SK-N-SH treated with all-trans-retinoic acid at 6 μM for 48 hours (cell line): Measurements from ENCODE around the gene PCK1.

Source experiments
- ATAC-seq: fragments of 200-7000 bp; cut with Tn5 transposase; 3 replicates; pipeline ENCODE4 v1.9.1; 2020; ENCODE audit warnings: mild to moderate bottlenecking, moderate library complexity
- ARNTL ChIP-seq: fragments of 450-650 bp; formaldehyde crosslinking; IDR thresholded peaks from 2 replicates; pipeline ENCODE4 v1.5.0; 2020; ENCODE audit warnings: low read depth, mild to moderate bottlenecking, moderate library complexity, borderline replicate concordance
- CREB5 ChIP-seq: fragments of 250-450 bp; sonication (Bioruptor Pico); IDR thresholded peaks from 2 replicates; pipeline ENCODE4 v1.5.1; 2020; ENCODE audit warnings: low read depth, mild to moderate bottlenecking, moderate library complexity
- CSDC2 ChIP-seq: fragments of 250-450 bp; sonication (Bioruptor Pico); IDR thresholded peaks from 2 replicates; pipeline ENCODE4 v1.5.0; 2020; ENCODE audit warnings: mild to moderate bottlenecking, moderate library complexity
- CSRNP3 ChIP-seq: fragments of 250-450 bp; sonication (Bioruptor Pico); IDR thresholded peaks from 2 replicates; pipeline ENCODE4 v1.5.1; 2021; ENCODE audit warnings: mild to moderate bottlenecking, moderate library complexity
- ESRRG ChIP-seq: fragments of 250-450 bp; sonication (Bioruptor Pico); IDR thresholded peaks from 2 replicates; pipeline ENCODE4 v1.6.1; 2021; ENCODE audit warnings: mild to moderate bottlenecking
- GLIS3 ChIP-seq: fragments of 250-450 bp; sonication (Bioruptor Pico); IDR thresholded peaks from 2 replicates; pipeline ENCODE4 v1.5.0; 2020; ENCODE audit warnings: mild to moderate bottlenecking, moderate library complexity
- ISL1 ChIP-seq: fragments of 250-450 bp; sonication (Bioruptor Pico); IDR thresholded peaks from 2 replicates; pipeline ENCODE4 v2.1.2; 2022; ENCODE audit warnings: mild to moderate bottlenecking, moderate library complexity
- OSR1 ChIP-seq: fragments of 250-450 bp; sonication (Bioruptor Pico); IDR thresholded peaks from 2 replicates; pipeline ENCODE4 v1.8.0; 2022; ENCODE audit warnings: moderate library complexity, mild to moderate bottlenecking, inconsistent platforms
- PATZ1 ChIP-seq: fragments of 250-450 bp; sonication (Bioruptor Pico); IDR thresholded peaks from 2 replicates; pipeline ENCODE4 v1.8.0; 2020; ENCODE audit warnings: mild to moderate bottlenecking, moderate library complexity, borderline replicate concordance
- POU6F1 ChIP-seq: fragments of 250-450 bp; sonication (Bioruptor Pico); IDR thresholded peaks from 2 replicates; pipeline ENCODE4 v1.8.0; 2021; ENCODE audit warnings: low read depth, mild to moderate bottlenecking, moderate library complexity, borderline replicate concordance
- RARB ChIP-seq: fragments of 250-450 bp; sonication (Bioruptor Pico); IDR thresholded peaks from 2 replicates; pipeline ENCODE4 v1.8.0; 2021; ENCODE audit warnings: mild to moderate bottlenecking, moderate library complexity
- SNAI2 ChIP-seq: fragments of 250-450 bp; sonication (Bioruptor Pico); IDR thresholded peaks from 2 replicates; pipeline ENCODE4 v1.5.0; 2020; ENCODE audit warnings: mild to moderate bottlenecking, moderate library complexity
- TCF4 ChIP-seq: fragments of 250-450 bp; sonication (Bioruptor Pico); IDR thresholded peaks from 2 replicates; pipeline ENCODE4 v1.8.0; 2021; ENCODE audit warnings: mild to moderate bottlenecking, moderate library complexity, borderline replicate concordance
- TOX ChIP-seq: fragments of 250-450 bp; sonication (Bioruptor Pico); IDR thresholded peaks from 2 replicates; pipeline ENCODE4 v1.8.0; 2021; ENCODE audit warnings: mild to moderate bottlenecking, moderate library complexity, borderline replicate concordance
- TSHZ2 ChIP-seq: fragments of 250-450 bp; sonication (Bioruptor Pico); IDR thresholded peaks from 2 replicates; pipeline ENCODE4 v1.5.0; 2020; ENCODE audit warnings: mild to moderate bottlenecking, moderate library complexity
- ZC3H10 ChIP-seq: fragments of 250-450 bp; sonication (Bioruptor Pico); IDR thresholded peaks from 2 replicates; pipeline ENCODE4 v1.5.1; 2021; ENCODE audit warnings: mild to moderate bottlenecking, moderate library complexity
- ZFP3 ChIP-seq: fragments of 250-450 bp; sonication (Bioruptor Pico); IDR thresholded peaks from 2 replicates; pipeline ENCODE4 v1.5.0; 2020; ENCODE audit warnings: mild to moderate bottlenecking, moderate library complexity
- ZFP30 ChIP-seq: fragments of 450-650 bp; formaldehyde crosslinking; IDR thresholded peaks from 2 replicates; pipeline ENCODE4 v1.5.0; 2022; ENCODE audit warnings: mild to moderate bottlenecking, moderate library complexity
- ZNF565 ChIP-seq: fragments of 450-650 bp; formaldehyde crosslinking; conservative IDR thresholded peaks from 2 replicates; pipeline ENCODE4 v1.5.0; 2020; ENCODE audit warnings: low read depth, mild to moderate bottlenecking, moderate library complexity
- ZNF70 ChIP-seq: fragments of 450-650 bp; formaldehyde crosslinking; IDR thresholded peaks from 2 replicates; pipeline ENCODE4 v1.5.0; 2020; ENCODE audit warnings: mild to moderate bottlenecking, moderate library complexity
- ZNF8 ChIP-seq: fragments of 450-650 bp; formaldehyde crosslinking; IDR thresholded peaks from 2 replicates; pipeline ENCODE4 v1.5.0; 2020; ENCODE audit warnings: mild to moderate bottlenecking, moderate library complexity

The PCK1 gene

GRCh38 chr20:57558614-57559288, 2.2 kb upstream of the PCK1 start:
- TF ChIP-seq ZNF70 = no peak
- TF ChIP-seq ZNF8 = no peak
- no peak for TF ChIP-seq ZFP3
- no peak for TF ChIP-seq POU6F1 (CRISPR knock-in tag)
- no peak for TF ChIP-seq ZFP30 (CRISPR knock-in tag)
- TF ChIP-seq TOX (CRISPR knock-in tag) = no peak
- TF ChIP-seq CSDC2 (CRISPR knock-in tag) = no peak
- no peak for ATAC-seq

GRCh38 chr20:57559289-57559634, 1.6 kb upstream of the PCK1 start:
- ATAC-seq = no peak
- TF ChIP-seq ZFP3 (no peak), ZNF565 (no peak), CSDC2 (CRISPR knock-in tag) (no peak), RARB (CRISPR knock-in tag) (no peak), TOX (CRISPR knock-in tag) (no peak), CSRNP3 (CRISPR knock-in tag) (no peak), CREB5 (CRISPR knock-in tag) (no peak), TCF4 (no peak), POU6F1 (CRISPR knock-in tag) (no peak), GLIS3 (CRISPR knock-in tag) (no peak), ZNF70 (no peak), ISL1 (CRISPR knock-in tag) (no peak), ESRRG (CRISPR knock-in tag) (no peak), SNAI2 (CRISPR knock-in tag) (no peak), PATZ1 (CRISPR knock-in tag) (no peak), OSR1 (no peak), ARNTL (no peak), ZNF8 (no peak), TSHZ2 (CRISPR knock-in tag) (no peak), ZC3H10 (CRISPR knock-in tag) (no peak)
